SK-N-MC (cell line): ENCODE results near the gene LCTL.

Experiments
- EZH2 ChIP-seq: fragments of 200-600 bp; sonication (generic); IDR thresholded peaks from one replicate; pipeline ENCODE4 v1.6.1; 2017; ENCODE audit warnings: antibody characterized with exemption
- FOXP2 ChIP-seq: optimal IDR thresholded peaks from 2 replicates; pipeline ENCODE3; 2011; ENCODE audit warnings: mild to moderate bottlenecking, moderate library complexity; ENCODE audit not compliant: insufficient read depth; ENCODE audit errors: extremely low read length, control extremely low read depth
- POLR2AphosphoS5 ChIP-seq: IDR thresholded peaks from 2 replicates; pipeline ENCODE4 v1.6.1; 2012; ENCODE audit warnings: mild to moderate bottlenecking, low read depth, low read length, borderline replicate concordance

GRCh38 chr15:66599536-66600239, 33.9 kb upstream of the LCTL start:
- no peak for TF ChIP-seq EZH2
- TF ChIP-seq POLR2AphosphoS5 = no peak
- no peak for TF ChIP-seq FOXP2
